HTR-8/SVneo (cell line): ENCODE measurements around the gene DPYSL4.

Experiments used
- DNase-seq: peaks from one replicate; pipeline ENCODE4 v3.0.0; 2011; ENCODE audit warnings: low spot score, mixed read lengths; ENCODE audit not compliant: insufficient read length
- FAIRE-seq: peaks from 2 replicates; lab custom pipeline; 2011; peaks lifted over from hg19 to GRCh38; lab: Jason Lieb, UNC

The DPYSL4 gene

GRCh38 chr10:132222726-132223125, 36.0 kb downstream of the DPYSL4 start:
- no peak for FAIRE-seq
- DNase-seq = no peak

DNA sequence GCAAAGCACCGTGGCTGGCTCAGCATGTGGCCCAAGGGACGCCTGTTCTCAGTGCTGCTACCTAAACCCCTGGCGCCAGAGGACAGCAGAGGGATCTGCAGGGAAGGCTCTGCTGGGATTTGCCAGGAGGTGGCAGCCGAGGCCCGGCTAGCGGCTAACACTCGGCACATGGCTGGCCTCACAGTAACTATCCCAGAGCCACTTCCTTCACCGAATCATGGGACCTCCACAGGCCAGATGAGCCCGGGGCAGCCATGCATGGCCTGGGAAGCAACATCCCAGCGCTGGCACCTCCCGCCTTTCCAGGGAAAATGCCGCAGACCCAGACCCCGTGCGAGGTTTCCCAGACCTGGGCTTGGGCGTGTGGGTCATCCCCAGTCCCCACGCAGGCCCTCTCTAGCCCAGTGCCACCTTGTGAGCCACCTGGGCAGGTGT, 36.4 kb downstream of the DPYSL4 start:
- peak; percentile 46 for FAIRE-seq

DNA sequence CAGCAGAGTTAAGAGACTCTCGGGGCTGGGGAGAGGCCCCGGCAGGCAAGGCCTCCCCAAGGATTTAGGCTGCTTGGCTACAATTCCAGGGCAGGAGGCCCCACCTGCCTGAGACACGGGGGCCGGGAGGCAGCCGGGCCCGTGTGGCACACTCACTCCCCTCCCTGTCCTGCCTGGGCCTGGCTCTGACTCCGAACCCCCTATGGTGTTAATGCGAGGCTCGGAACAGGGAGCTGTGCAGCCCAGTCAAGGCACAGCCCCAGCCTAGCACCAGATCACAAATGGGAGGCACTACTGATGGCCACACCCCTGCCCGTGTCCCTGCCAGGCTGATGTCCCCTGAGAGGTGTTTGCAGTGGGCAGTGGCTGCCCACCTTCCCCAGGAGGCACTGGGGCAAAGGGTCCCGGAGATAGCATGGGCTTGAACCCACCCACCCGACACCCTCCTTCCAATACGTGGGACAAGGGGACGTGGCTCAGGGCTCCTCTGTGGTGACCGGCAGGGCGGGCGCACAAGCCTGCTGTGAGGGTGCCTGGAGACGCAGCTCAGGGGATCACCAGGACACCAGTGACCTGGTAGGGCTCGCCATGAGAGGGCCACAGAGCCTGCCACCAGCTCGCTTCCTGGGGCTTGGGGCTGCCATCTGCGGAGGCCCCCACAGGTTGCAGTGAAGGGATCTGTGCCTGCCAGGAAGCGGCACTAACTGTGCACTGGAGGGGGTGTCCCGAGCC, 37.0 kb downstream of the DPYSL4 start:
- DNase-seq (no peak), FAIRE-seq (no peak)

More for the DNA sequence above, 36.4 kb downstream of the DPYSL4 start:
- peak; percentile 70 for DNase-seq

- FAIRE-seq (no peak), DNase-seq (no peak)
Observed at GRCh38 chr10:132224343-132225072, 37.8 kb downstream of the DPYSL4 start.

GRCh38 chr10:132225073-132225848, 38.5 kb downstream of the DPYSL4 start:
- no peak for DNase-seq
- no peak for FAIRE-seq

- FAIRE-seq = no peak
- DNase-seq = no peak
Observed at GRCh38 chr10:132225849-132226205, 39.1 kb downstream of the DPYSL4 start.

DNA sequence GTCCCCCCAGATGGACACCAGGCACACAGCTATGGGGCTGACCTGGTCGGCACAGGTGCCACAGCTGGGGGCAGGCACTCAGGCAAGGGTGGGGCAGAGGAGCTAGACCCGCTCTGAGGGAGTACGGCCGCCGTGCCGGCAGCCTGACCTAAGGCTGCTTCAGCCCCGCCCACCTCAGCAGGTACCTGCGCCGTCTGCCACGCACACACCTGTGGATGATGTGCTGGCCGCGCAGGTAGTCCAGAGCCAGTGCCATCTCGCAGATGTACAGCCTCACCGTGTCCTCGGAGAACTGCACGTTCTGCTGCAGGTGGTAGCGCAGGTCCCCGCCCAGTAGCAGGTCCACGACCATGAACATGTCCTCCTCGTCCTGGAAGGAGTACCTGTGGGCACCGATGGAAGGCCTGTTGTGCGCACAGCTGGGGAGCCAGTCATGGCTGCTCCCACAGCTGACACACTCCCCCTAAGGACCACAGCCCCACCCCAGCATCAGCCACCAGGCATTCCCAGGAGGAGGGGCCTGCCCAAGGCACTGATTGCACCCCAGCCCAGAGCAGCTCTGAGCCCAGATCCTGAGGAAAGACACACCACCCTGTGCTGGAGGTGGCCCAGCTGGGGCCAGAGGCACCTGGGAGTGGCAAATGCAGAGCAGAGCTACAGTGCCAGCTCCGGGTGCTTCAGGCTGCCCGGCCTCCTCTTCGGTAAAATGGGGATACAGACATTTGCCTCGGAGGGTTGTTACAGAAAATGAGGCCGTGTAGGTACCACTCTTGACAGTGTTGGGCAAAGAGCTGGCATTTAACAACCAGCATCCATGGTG, 40.0 kb downstream of the DPYSL4 start:
- FAIRE-seq (no peak), DNase-seq (no peak)

DNA sequence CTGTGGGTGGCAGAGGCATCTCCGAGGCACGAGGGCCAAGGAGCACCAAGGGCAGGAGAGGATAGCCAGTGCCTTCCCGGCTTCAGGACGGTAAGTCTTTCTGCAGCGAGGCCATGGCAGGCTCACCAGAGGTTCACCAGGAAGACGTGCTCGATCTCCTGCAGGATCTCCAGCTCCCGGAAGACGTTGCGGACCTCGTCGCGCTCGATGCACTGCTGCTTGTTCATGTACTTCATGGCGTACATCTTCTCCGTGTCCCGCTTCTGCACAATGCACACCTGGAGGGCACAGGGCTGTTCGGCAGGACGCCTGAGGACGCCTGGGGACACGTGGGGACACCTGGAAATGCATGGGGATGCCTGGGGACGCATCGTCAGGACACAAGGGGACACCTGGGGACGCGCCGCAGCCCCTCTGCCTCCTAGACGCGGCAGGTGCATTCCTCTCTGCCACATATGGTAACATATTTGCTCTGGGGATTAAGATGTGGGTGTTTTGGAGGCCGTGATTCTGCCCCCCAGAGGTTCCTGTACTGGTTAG, 41.2 kb downstream of the DPYSL4 start:
- FAIRE-seq (no peak), DNase-seq (no peak)

GRCh38 chr10:132228616-132229015, 41.9 kb downstream of the DPYSL4 start:
- FAIRE-seq (no peak), DNase-seq (no peak)

- FAIRE-seq = no peak
- DNase-seq = no peak
Observed at GRCh38 chr10:132229096-132229495, 42.3 kb downstream of the DPYSL4 start.

- no peak for FAIRE-seq
- DNase-seq = no peak
Observed at GRCh38 chr10:132229834-132230556, 43.2 kb downstream of the DPYSL4 start.

GRCh38 chr10:132230557-132231210, 43.9 kb downstream of the DPYSL4 start:
- DNase-seq (no peak), FAIRE-seq (no peak)

- FAIRE-seq = no peak
Observed at GRCh38 chr10:132231656-132232022, 44.9 kb downstream of the DPYSL4 start.

DNA sequence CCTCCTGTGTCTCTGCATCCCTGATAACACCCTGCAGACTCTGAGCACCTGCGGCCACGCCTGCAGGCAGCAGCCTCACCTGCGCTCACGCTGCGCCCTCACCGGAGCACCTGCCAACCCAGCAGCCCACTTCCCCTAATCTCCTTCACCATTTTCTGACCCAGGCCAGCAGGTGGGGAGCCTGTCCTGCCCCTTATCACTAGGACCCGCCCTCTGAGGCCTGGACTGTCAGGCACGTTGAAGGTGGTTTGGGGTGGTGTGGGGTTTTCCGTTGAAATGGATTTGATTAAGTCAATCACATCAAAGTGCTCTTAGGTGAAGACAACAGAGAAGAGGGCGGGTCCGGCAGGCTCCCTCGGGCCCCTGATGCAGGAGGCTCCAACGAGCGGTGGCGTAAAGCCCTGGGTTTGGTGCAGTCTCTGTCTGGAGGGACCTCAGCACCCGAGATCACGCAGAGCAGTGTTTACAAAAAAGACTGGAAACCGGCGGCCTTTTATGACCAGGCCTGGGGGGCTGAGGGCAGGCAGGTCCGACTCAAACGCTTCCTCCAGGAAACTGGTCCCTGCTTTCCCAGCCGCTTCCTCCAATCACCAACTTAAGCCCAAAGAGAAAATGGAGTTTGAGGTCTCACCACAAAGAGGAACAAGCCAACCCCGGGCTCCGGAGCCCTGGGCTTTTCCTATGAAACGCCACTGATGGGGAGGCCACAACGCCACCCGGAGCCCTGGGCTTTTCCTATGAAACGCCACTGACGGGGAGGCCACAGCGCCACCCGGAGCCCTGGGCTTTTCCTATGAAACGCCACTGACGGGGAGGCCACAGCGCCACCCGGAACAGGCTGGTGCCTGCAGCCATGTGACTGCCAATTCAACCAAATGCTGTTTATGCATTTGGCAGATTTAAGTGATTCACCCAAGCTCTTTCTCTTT, 45.5 kb downstream of the DPYSL4 start:
- FAIRE-seq = no peak
- no peak for DNase-seq

More at GRCh38 chr10:132231656-132232022, 44.9 kb downstream of the DPYSL4 start:
- no peak for DNase-seq

GRCh38 chr10:132232981-132233380, 46.2 kb downstream of the DPYSL4 start:
- FAIRE-seq = no peak
- no peak for DNase-seq

DNA sequence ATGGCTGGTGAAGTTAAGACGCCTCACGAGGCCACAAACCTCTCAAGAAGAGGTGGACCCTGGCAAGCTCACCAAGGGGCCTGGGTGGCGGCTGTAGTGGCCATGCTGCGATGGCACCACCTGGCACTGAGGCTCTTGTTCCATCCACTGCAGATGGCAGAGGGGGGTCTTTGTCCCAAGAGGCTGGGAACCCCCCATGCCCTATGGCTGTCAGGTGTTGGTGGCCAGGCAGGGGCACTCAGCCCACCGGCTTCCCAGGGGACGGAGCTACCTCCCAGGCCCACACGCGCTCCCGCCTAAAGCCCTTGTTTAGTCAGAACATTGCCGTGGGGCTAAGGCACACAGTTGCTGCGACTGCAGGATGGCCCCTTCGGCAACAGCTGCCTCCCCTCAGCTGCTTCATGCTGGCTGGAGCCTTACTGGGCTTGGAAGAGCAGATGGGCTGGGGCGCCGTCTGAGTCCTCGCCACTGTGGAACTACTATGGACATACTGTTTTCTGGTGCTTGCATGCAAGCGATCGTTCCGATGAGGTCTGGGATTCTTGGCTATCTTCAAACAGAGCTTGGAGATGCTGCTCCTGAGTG, 46.8 kb downstream of the DPYSL4 start:
- no peak for DNase-seq
- FAIRE-seq = no peak

GRCh38 chr10:132234860-132235259, 48.1 kb downstream of the DPYSL4 start:
- DNase-seq (no peak), FAIRE-seq (peak; percentile 33)
